ENCODE data around the gene DIAPH1. TPM values are rescaled to one million over a fixed set of nuclear protein-coding genes. Genes with fewer than 3 reads are reported as not detected.

The DIAPH1 gene
- total RNA-seq, 3 donors from 2014 or later, result 58.8 to 64.8 (median 63.6) TPM

DNA sequence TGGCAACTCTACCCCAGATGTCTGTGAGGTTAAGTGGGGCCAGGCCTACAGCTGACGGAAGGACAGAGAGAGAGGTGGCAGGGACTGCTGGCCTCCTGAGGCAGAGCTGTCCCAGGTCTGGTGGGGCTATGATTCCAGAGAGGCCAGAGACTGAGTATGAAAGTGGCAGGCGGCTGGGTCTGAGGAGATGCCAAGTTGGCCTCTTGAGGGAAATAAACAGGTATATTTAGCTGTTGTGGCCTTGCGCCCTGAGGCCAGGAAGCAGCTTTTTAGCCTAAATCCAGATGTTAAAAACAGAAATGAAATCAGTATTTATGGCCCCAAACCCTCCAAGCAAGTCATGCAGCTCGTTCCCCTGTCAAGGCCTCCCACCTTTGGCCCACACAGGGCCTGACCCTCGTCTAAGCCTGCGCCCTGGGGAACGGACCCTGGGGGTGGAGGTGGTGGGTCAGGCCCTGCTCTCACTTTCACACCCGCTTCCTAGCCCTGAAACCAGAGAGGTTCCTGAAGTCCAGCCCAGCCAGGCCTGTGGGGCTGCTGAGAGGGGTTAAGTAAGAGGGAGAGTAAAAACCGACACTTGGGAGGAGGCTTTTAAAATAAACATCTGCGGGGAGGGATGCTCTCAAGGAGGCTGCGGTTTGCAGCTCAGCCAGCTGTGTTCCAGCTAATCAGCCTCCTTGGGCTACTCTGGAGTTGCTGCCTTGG, 111.3 kb downstream of the DIAPH1 start:
- Histone ChIP-seq H3K9me3 (no peaks in the 10 kb centered on the region), H3K36me3 (no peaks in the 10 kb centered on the region), H3K27ac (peak overlapping the region; percentile 87 to 96), H3K4me1 (peaks cover 5 to 15% of the 10 kb centered on the region in 2 donors), H3K27me3 (no peaks in the 10 kb centered on the region), H3K4me3 (peak overlapping the region in 2 of 3 donors; percentile 39 to 63)
- no peak for TF ChIP-seq POLR2AphosphoS5 (IDR thresholded peaks at IDR 0.05)
- TF ChIP-seq, protein P1, sequence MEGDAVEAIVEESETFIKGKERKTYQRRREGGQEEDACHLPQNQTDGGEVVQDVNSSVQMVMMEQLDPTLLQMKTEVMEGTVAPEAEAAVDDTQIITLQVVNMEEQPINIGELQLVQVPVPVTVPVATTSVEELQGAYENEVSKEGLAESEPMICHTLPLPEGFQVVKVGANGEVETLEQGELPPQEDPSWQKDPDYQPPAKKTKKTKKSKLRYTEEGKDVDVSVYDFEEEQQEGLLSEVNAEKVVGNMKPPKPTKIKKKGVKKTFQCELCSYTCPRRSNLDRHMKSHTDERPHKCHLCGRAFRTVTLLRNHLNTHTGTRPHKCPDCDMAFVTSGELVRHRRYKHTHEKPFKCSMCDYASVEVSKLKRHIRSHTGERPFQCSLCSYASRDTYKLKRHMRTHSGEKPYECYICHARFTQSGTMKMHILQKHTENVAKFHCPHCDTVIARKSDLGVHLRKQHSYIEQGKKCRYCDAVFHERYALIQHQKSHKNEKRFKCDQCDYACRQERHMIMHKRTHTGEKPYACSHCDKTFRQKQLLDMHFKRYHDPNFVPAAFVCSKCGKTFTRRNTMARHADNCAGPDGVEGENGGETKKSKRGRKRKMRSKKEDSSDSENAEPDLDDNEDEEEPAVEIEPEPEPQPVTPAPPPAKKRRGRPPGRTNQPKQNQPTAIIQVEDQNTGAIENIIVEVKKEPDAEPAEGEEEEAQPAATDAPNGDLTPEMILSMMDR (IDR thresholded peaks at IDR 0.05), result no peak
- TF ChIP-seq POLR2A (IDR thresholded peaks at IDR 0.05), result no peak
- DNase-seq (ENCODE audit: low spot score in 2 of 2), result no peak
- intact Hi-C loops (cut with DNase I; ENCODE audit: low total_unique reads), result no loop called here

DNA sequence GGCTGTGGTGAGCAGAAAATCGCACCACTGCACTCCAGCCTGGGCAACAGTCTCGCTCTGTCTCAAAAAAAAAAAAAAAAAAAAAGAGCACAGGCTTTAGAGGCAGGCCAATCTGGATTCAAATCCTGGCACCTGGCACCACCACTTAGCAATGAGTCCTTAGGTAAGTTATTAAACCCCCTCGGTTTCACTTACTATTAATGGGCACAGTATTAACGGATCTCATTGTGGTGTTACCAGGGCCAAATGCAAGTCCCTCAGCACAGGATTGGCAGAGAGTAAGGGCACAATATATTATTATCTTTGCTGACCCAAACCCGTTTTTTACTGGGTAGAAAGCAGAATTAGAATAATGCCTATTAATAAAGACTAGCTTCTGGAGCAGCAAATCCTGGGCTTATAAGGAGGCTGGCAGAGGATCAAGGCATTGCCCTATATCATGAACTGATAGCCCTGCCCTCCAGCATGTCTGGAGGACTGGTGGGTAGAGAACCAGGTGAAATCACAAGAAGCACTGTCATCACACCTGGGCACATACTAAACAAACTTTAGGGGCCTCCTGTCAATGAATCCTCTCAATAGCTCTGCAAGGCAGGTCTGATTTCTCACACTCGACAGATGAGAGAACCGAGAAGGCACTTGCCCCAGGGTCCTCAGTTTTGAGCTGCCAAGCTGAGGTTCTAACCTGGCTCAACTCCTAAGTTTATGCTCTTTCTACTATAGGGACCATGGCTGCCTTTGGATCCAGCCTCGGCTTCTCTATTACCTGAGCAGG, 112.2 kb downstream of the DIAPH1 start:
- Histone ChIP-seq H3K9me3 (no peaks in the 10 kb centered on the region), H3K4me1 (peaks cover 5 to 15% of the 10 kb centered on the region in 2 donors), H3K27me3 (no peaks in the 10 kb centered on the region), H3K27ac (peak overlapping the region; percentile 87 to 96), H3K4me3 (no peak overlapping the region), H3K36me3 (no peaks in the 10 kb centered on the region)
- DNase-seq (ENCODE audit: low spot score in 2 of 2), result no peak
- TF ChIP-seq POLR2AphosphoS5 (IDR thresholded peaks at IDR 0.05) (no peak), POLR2A (IDR thresholded peaks at IDR 0.05) (no peak)
- TF ChIP-seq, protein P1 (IDR thresholded peaks at IDR 0.05), result no peak
- intact Hi-C loops (cut with DNase I; ENCODE audit: low total_unique reads), result no loop called here

DNA sequence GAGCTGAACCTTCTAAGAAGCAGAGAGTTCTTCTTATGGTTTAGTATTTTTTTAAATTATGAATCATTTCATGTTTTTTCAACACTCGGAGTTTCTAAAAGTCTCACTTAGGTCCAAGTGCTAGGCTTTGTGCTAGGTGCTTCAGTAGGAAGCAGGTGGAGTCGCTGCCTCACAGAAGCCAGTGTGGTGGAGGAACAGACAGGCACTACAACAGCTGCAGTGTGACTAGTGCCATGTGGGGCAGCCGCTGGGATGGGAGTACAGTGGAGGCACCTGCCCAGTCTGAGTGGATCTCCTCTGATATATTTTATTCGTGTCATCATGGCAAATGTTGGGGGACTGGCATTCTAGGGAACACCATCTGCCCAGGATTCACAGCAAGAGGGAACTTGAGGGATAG, 114.6 kb downstream of the DIAPH1 start:
- TF ChIP-seq, protein P1 (IDR thresholded peaks at IDR 0.05), result no peak
- TF ChIP-seq POLR2A (IDR thresholded peaks at IDR 0.05) (no peak), POLR2AphosphoS5 (IDR thresholded peaks at IDR 0.05) (no peak)
- Histone ChIP-seq H3K27ac (no peak overlapping the region), H3K36me3 (no peaks in the 10 kb centered on the region), H3K9me3 (no peaks in the 10 kb centered on the region), H3K4me3 (no peak overlapping the region), H3K4me1 (peaks cover 5 to 15% of the 10 kb centered on the region in 2 donors), H3K27me3 (no peaks in the 10 kb centered on the region)
- DNase-seq (ENCODE audit: low spot score in 2 of 2), result no peak
- intact Hi-C loops (cut with DNase I; ENCODE audit: low total_unique reads), result no loop called here

GRCh38 chr5:141503681-141504080, 115.1 kb downstream of the DIAPH1 start:
- no peak overlapping the region for H3K4me3 ChIP-seq
- TF ChIP-seq POLR2A (IDR thresholded peaks at IDR 0.05), result no peak
- no peak for TF ChIP-seq POLR2AphosphoS5 (IDR thresholded peaks at IDR 0.05)
- TF ChIP-seq, protein P1 (IDR thresholded peaks at IDR 0.05), result no peak

DNA sequence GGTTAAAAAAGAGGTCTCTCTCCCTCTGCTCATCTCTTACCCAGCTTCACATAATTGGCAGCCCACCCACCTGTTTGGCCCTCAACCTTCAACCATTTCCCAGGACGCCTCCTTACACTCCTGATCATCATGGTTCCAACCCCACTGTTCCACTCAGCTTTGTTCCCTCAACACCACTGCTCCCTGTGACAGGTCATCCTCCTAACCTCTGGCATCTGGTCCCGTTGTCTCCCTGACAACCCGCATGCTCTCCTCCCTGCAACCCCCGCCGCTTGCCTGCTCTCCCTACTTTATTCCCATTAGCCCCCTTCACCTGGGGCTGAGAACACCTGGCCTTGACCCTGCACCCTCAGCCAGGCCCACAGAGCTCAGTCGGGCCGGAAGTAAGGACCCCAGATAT, 117.0 kb downstream of the DIAPH1 start:
- H3K4me3 ChIP-seq, result no peak overlapping the region
- H3K4me1 ChIP-seq, result no peaks in the 10 kb centered on the region
- intact Hi-C loops (cut with DNase I; ENCODE audit: low total_unique reads), result no loop called here
- TF ChIP-seq, protein P1 (IDR thresholded peaks at IDR 0.05), result no peak
- no peak for TF ChIP-seq POLR2A (IDR thresholded peaks at IDR 0.05)
- TF ChIP-seq POLR2AphosphoS5 (IDR thresholded peaks at IDR 0.05), result no peak
- DNase-seq (ENCODE audit: low spot score in 2 of 2), result no peak
- H3K9me3 ChIP-seq, result no peaks in the 10 kb centered on the region
- H3K36me3 ChIP-seq, result no peaks in the 10 kb centered on the region
- H3K27me3 ChIP-seq, result no peaks in the 10 kb centered on the region
- H3K27ac ChIP-seq, result no peak overlapping the region

More at GRCh38 chr5:141503681-141504080, 115.1 kb downstream of the DIAPH1 start:
- DNase-seq (ENCODE audit: low spot score in 2 of 2), result no peak
- Histone ChIP-seq H3K9me3 (no peaks in the 10 kb centered on the region), H3K27me3 (no peaks in the 10 kb centered on the region), H3K27ac (no peak overlapping the region), H3K4me1 (peaks cover 5 to 14% of the 10 kb centered on the region in 2 donors), H3K36me3 (no peaks in the 10 kb centered on the region)
- intact Hi-C loops (cut with DNase I; ENCODE audit: low total_unique reads), result no loop called here

Measured in breast epithelium (tissue), 4 donors.